Brain microvascular endothelial cell (primary cell): ENCODE measurements around the gene BEST3.
A peak's percentile ranks its signal among the peaks of the same experiment; 100 is the strongest.

Experiments used
- DNase-seq: peaks from one replicate; pipeline ENCODE4 v3.0.0-alpha.2; 2020
- H3K27ac ChIP-seq: fragments of 250-450 bp; sonication (Bioruptor Pico); 2 replicates; pipeline ENCODE4 v1.5.1; 2020; ENCODE audit warnings: mild to moderate bottlenecking, moderate library complexity
- H3K27me3 ChIP-seq: fragments of 250-450 bp; sonication (Bioruptor Pico); replicated peaks from 2 replicates; pipeline ENCODE4 v1.5.1; 2020; ENCODE audit warnings: mild to moderate bottlenecking
- H3K36me3 ChIP-seq: fragments of 250-450 bp; sonication (Bioruptor Pico); replicated peaks from 2 replicates; pipeline ENCODE4 v1.5.1; 2020; ENCODE audit warnings: mild to moderate bottlenecking
- H3K4me3 ChIP-seq: 2 replicates; pipeline ENCODE4 v1.5.1; 2011; ENCODE audit warnings: low read depth, mild to moderate bottlenecking, control low read depth, low read length, moderate library complexity
- in situ Hi-C: cut with HindIII; loops from 2 replicates; pipeline ENCODE4 v1.10.0; 2017; ENCODE audit warnings: low sequenced_read_pairs, low pct_ligation_motif_present
- TF ChIP-seq, protein P1 (sequence below): IDR thresholded peaks from 2 replicates; pipeline ENCODE4 v1.5.1; 2011; ENCODE audit warnings: low read depth, mild to moderate bottlenecking, moderate library complexity, low read length, control low read depth, inconsistent platforms; ENCODE audit errors: missing control alignments

The BEST3 gene

GRCh38 chr12:69732088-69732487 is 33.0 kb upstream of the BEST3 start:
- in situ Hi-C loops, result no loop called here

DNA sequence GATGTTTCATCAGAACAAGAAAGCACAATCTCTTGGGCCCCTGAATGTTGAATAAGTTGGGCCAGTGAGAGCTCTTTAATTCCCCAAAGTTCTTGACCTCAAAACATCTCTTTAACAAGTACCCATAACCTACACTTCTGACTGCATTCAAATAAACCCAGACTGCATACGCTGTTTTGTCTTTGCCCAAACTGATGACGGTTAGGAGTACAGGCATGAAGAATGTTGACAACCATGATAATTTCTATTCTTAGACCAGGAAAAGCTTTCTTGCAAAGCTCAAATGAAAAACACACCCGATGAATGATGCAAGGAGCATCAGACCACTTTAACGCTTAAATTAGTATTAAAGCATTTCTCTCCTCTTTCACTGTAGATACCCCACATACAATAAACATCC is 27.8 kb upstream of the BEST3 start:
- no peak overlapping the region for H3K4me3 ChIP-seq
- in situ Hi-C loops, result no loop called here
- TF ChIP-seq, protein P1, sequence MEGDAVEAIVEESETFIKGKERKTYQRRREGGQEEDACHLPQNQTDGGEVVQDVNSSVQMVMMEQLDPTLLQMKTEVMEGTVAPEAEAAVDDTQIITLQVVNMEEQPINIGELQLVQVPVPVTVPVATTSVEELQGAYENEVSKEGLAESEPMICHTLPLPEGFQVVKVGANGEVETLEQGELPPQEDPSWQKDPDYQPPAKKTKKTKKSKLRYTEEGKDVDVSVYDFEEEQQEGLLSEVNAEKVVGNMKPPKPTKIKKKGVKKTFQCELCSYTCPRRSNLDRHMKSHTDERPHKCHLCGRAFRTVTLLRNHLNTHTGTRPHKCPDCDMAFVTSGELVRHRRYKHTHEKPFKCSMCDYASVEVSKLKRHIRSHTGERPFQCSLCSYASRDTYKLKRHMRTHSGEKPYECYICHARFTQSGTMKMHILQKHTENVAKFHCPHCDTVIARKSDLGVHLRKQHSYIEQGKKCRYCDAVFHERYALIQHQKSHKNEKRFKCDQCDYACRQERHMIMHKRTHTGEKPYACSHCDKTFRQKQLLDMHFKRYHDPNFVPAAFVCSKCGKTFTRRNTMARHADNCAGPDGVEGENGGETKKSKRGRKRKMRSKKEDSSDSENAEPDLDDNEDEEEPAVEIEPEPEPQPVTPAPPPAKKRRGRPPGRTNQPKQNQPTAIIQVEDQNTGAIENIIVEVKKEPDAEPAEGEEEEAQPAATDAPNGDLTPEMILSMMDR, result no peak
- no peak for DNase-seq
- H3K36me3 ChIP-seq, result no peaks in the 10 kb centered on the region
- H3K27ac ChIP-seq, result no peak overlapping the region
- H3K27me3 ChIP-seq, result no peaks in the 10 kb centered on the region

More at GRCh38 chr12:69732088-69732487, 33.0 kb upstream of the BEST3 start:
- Histone ChIP-seq H3K4me3 (no peak overlapping the region), H3K27ac (no peak overlapping the region), H3K36me3 (no peaks in the 10 kb centered on the region), H3K27me3 (no peaks in the 10 kb centered on the region)
- TF ChIP-seq, protein P1, result no peak
- peak; percentile 20 for DNase-seq

DNA sequence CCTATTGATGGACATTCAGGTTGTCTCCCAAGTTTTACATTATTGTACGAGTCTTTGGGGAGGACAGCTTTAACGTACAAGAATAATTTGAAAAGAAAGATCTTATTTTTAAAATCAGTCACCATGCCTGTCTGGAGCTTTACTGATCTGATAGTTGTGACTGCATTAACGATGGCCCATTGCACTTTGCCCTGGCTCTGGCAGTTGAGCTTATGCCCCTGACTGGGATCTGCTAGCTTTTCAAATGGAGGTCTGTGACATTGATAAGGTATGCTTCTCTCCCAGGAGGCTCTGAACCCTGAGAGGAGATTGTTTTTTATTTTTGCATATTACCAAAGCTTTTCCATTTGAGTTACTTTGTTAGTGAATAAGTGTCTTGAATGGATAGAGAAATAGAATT is 21.6 kb upstream of the BEST3 start:
- Histone ChIP-seq H3K36me3 (no peaks in the 10 kb centered on the region), H3K27ac (no peak overlapping the region), H3K4me3 (no peak overlapping the region), H3K27me3 (no peaks in the 10 kb centered on the region)
- DNase-seq, result no peak
- TF ChIP-seq, protein P1, result no peak
- in situ Hi-C loops, result no loop called here

- TF ChIP-seq, protein P1, result no peak
- H3K4me3 ChIP-seq, result no peak overlapping the region
- H3K36me3 ChIP-seq, result no peaks in the 10 kb centered on the region
- no peak for DNase-seq
- H3K27ac ChIP-seq, result no peak overlapping the region
- no peaks in the 10 kb centered on the region for H3K27me3 ChIP-seq
- in situ Hi-C loops, result no loop called here
Measured at GRCh38 chr12:69719336-69720316, 20.5 kb upstream of the BEST3 start.

DNA sequence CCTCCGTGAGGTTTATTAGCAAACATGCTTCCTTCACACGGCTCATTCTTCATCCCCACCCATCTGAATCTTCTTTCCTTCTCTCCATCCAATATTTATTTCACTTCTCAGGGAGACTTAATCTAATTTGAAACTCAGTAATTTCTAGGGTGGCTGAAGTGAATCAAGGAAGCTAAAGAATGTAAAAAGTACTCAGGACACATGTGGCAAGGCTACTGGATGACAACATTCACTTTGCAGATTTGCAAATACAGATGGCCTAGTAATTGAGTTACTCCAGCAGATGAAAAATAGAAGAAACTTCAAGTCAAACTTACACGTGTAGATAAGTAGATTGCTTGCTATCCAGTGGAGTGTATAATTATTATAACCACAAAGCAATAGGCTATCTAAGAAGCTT is 15.4 kb upstream of the BEST3 start:
- in situ Hi-C loops, result no loop called here
- Histone ChIP-seq H3K27me3 (no peaks in the 10 kb centered on the region), H3K4me3 (no peak overlapping the region), H3K27ac (no peak overlapping the region), H3K36me3 (no peaks in the 10 kb centered on the region)
- no peak for DNase-seq
- TF ChIP-seq, protein P1, result no peak
